NCI-H748 (cell line): ENCODE data around the gene GREB1.

Experiments
- DNase-seq: peaks from one replicate; lab custom pipeline; 2025; ENCODE audit not compliant: unreplicated experiment; lab: John Stamatoyannopoulos, UW

Gene GREB1

DNA sequence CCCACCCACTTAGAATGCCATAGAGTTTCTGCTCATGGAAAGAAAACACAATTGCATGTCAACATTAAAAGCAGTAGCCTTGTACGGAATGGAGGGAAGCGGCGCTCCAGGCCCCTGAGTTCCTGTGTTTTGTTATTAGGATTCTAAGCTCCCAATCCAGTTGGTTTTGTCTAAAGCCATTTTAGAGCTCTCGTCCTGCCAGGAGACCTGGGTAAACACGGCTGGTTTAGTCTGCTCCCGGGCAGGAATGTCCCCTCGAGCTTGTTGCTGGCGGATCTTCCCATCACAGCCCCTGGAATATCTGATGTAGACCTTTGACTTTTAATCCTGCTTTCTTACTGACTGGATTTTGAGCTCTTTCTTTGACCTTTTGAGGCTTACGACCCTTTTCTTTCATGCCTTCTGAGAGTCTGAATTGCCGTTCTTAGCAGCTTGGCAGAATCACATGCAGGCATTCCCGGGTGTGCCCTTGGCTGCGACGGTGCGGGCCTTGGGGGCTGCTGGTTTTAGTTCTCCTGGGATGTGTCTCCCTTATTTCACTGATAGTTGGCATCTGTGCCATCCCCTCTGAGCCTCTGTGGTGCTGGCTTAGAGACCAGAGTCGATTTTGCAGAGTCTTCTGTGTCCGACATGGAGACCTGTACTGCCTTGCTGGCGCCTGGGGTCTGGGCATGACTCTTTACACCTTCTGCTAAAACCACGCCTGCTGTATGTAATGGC, 25.4 kb downstream of the GREB1 start:
- no peak for DNase-seq

DNA sequence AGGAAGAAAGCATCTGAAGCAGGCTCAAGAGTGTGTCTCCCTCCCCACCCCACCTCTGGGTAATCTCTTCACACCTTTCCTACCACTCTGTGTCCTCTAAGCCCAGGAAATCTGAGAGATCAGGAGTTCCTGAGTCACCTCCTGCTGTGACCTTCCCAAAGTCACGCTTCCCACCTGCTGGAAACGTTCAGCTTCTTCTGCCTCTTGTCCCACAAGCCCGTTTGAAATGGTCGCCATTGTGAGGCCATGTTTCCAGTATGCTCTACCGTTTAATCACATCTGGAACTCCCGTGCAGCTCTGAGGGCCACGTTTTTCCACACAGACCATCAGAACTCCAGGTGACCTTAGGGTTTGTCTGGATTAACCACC, 25.9 kb downstream of the GREB1 start:
- no peak for DNase-seq

DNA sequence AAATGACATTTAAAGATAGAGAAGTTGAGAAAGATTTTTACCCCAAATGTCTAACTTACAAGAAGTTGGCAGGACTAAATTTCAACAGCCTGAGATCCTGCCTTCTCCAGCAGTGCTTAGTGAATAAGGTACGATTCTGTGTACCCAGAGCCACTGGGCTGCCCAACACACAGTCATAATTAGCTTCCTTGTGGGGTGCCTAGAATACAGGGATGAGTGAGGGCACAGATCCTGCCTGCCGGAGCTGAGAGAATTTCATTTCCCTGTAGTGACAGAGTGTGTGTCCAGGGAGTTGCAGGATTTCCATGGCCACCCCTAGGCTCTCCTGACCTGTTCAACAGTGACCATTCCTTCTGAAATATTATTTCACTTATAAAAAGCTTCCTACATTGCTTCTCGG, 27.0 kb downstream of the GREB1 start:
- DNase-seq, result no peak

DNA sequence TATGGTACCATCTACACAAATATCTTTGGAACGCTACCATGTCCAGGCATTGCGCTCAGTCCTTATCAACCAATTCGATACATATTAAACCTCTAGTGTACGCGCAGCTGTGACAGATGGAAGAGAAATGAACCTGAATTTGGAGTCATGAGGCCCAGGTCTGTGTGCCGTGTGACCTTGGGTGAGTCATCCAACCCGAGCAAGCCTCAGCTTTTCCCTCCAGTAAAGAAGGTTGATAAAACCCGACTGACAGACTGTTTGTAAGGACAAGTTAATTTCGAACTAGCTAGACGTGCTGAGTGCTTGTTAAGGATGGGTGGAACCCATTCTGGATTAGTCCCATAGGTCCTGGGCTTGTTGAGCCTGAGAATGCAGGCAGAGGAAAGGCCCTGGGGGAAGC, 28.2 kb downstream of the GREB1 start:
- DNase-seq, result no peak

DNA sequence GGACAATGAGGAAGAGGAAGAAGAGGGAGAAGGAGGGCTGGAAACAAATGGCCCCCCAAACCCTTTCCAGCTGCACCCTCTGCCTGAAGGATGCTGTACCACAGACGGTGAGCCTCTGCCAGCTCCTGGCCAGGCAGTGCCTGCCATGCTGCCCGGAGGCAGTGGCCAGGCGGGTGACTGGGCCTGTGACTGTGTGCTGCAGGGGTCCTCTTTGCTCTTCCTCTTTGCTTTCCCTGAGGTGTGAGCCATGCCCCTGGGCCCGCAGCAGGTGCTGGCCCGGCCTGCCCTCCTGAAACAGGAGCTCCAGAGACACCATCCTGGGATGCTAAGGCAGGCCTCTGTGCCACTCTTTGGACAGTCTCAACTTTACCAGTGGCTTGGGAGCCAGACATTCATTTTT, 28.6 kb downstream of the GREB1 start:
- no peak for DNase-seq

DNA sequence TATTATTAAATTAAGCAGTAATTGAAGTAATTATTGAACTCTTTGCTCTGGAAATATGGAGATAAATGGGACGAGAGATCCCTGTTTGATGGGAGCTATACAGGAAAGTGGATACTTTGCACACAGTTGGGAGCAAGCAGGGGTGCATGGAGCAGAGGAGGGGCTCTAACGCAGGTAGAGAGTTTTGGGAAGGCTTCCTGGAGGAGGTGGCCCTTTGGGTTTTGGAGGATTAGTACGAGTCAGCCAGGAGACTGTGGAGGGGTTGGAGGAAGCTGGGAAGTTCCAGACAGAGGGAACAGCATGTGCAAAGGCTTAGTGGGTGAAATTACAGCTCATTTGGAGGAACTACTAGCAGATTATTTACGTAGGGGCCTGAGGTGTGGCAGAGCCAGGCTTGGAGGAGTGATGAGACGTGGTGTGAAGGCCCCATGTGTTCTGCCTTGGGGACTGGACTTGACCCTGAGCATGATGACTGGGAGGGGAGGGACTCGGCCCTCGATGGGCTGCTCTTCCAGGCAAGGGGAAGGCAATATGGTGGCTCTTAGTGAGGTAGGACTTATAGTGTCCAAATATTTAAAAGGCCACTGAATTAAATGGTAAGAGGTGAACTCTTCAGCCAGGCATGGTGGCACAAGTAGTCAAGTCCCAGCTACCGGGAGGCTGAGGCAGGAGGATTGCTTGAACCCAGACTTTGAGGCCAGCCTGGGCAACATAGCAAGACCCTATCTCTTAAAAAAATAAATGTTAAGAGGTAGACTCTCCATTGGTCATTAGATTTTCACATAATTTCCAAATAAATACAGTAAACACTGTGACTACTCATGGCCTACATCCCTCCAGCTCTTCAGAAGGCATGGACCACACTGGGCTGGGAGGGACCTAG, 30.2 kb downstream of the GREB1 start:
- no peak for DNase-seq

DNA sequence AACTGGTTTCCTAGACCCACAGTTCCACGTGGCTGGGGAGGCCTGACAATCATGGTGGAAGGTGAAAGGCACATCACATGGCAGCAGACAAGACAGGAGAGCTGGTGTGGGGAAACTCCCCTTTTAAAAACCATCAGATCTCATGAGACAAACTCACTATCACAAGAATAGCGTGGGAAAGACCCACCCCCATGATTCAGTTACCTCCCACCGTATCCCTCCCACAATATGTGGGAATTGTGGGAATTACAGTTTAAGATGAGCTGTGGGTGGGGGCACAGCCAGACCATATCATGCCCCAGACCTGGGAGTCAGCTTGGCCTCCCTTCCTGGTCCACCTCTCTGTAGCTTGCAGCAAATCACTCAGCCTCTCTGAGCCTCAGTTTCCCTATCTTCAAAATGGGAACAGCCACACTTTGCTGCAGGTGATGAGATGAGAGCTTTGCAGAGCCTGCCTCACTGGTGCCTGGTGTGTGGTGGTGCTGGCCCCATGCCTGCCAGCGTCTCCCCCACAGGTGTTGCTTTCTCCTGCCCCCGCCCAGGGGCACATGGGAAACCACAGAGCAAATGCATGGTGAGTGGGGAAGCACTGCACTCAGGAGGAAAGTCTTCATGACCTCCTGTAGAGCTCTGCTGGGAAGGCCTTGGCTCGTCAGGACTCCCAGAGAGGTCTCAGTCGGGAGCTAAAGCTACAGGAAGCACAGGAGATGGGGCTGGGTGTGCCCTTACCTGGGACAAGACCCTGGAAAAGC, 31.1 kb downstream of the GREB1 start:
- DNase-seq, result no peak

DNA sequence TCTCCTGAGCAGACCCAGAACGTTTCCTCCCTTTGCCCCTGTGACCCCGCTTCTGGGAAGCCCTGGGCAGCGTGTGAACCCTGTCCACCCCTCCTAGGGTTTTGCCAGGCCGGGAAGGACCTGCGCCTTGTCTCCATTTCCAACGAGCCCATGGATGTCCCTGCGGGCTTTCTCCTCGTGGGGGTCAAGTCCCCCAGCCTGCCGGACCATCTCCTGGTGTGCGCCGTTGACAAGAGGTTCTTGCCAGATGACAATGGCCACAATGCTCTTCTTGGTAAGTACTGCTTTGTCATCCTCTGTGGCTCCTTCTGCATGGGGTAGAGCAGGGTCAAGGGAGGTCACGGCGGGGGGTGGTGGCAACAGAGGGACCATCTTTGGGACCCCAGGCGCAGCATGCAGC, 32.5 kb downstream of the GREB1 start:
- no peak for DNase-seq

DNA sequence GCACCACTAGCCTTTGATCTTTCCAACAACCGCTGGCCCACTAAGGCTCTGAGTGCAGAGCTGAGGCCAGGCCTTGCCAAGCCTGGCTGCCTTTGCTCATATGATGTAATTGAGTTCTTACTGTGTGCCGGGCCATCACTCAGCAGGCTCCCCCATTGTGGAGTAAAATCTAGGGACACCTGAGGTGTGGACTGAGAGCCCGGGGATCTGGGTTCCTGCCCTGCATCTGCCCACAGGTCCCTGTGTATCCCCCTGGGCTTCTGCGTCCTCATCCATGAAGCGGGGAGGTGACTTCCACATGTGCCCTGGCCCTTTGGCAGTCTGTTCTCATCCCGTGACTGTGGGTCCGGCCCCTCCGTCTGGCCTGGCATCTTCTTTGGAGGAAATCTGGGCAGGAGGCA, 33.8 kb downstream of the GREB1 start:
- DNase-seq, result no peak

DNA sequence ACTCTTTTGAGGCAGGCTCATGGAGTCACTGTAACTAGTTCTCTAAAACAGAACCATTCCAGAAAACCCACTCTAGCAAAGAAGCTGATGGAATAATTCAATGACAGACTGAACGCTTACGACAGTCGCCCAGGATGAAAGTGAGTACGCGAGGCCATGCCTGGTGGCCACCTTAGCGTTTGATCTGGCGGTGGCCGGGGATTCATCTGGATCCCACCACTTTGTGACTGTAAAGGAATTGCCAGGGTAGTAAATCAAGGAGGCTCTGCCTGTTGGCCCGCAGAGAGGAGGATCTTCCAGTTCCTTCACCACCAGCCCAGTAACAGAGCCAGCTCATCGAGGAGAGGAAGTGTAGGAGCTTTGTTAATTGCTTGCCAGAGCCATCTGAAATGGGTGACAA, 34.6 kb downstream of the GREB1 start:
- DNase-seq, result no peak

DNA sequence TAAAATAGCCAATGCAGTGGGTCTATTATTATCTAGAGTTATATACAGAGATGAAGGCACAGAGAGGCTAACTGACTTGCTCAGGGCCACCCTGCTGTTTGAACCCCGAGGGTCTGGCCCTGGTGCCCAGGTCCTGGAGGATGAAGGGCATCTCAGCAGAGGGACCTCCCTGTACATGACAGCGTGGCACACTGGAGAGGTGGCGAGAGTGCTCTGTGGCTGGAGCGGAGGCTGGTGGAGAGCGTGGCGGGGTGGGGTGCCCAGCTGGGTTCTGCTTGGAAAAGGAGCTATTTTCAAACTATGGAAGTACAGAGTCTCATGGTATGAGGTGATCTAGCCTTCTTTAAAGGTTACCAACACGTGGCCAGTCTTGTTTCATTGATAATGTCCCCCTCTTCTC, 35.8 kb downstream of the GREB1 start:
- DNase-seq, result no peak

DNA sequence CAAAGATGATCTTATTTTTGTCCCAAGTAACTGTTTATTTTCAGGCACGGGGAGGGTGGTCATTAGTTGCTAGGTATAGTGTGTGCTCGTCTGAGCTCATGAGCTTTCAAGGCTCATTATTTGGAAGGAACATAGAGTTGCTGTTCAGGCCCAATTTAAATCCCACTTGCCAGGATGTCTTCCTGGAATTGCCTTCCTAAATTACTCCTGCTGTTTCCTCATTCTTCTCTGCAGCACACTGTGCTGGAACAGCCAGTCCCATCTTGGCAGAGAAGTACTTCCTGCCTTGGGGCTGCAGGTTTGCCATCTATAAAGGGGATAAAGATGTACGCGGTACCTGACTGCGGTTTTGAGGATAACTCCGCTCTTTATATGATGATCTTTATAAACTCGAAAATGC, 37.3 kb downstream of the GREB1 start:
- no peak for DNase-seq

DNA sequence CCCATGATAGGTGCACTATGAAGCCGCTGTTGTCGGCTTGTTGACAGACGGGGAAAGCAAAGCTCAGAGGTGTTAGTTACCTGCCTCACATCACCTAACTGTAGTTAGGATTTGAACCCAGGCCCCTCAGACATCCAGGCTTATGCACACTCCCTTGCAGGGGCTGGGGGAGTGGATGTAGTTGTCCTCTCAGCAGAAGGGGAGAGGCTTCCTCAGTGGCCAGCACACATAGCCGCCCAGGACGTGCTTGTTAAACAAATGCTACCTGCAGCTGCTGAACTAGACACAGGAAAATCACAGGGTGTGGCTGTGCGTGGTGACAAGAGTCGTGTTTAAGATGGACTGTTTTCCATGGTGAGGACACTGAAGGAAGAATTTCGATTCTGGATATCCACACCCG, 39.2 kb downstream of the GREB1 start:
- DNase-seq, result peak; percentile 68

DNA sequence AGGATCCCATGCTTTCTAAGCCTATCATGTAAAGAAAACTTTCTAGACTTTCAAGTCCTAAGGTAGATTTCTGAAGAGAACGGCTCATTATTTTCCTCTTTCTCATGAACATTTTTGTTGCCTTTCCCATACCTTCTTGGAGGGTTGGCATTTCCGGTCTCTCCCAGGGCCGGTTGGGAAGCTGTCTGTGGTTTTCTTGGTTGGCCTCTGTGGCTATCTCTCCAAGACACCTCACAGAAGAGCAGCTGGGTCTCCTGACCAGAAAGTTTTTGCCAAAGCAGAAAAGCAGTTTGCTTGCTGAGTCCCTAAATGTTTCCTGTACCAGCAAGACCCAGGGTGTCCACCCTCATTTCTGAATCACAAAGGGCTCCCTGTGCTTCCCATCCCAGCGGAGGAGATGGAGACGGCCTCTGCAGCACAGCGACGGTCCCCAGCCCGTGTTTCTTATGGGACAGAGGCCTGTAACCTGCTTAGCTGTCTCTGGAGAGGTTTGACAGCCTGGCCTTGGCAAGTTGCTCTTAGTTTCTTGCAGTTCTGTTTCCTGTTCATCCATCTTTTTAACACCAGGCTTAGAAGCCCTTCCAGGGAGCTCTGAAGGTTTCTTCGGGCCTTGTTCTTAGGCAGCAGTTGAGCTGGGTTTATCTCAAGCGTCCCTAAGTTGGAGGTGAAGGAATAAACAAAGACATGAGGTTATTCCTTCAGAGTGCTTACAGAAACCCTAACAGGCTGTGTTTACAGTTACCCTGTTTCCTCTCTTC, 39.8 kb downstream of the GREB1 start:
- no peak for DNase-seq

DNA sequence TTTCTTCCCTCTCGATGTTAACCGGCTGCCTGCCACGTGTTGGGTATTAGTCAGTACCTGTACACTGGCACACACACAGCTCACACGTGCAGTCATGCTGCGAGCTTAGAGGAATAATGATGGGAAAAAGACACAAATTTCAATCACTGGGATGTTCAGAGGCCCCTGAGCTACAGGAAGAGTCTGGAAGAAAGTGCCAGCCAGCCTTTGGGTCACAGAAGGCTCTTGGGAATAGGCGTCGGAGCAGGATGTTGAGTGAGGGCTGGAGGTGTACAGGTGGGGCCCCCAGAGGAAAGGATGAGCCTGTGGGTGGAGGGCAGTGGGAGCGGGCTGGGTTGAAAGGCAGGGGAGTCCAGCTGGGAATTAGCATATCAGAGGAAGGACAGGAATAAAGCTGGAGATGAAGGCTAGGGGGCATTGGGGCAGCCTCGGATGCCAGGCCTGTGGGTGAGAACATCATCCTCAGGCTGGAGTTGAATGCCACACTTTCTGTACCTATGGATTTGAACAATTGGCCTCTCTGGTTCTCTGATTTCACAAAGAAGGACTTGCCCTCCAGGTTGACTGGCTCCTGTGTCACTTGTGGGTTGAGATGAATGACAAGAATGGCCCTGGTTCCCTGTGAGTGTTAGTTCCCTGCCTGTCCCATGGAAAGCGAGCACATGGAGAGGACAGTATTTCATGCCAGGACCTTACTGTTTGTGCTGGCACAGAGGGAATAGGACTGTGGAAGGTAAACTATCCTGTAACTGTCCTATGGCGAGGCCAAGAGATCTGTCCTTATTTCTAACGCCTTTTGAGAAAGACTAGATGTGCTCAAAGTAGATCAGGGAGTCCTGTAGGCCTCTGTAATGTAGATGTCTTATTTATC, 40.6 kb downstream of the GREB1 start:
- DNase-seq, result no peak

DNA sequence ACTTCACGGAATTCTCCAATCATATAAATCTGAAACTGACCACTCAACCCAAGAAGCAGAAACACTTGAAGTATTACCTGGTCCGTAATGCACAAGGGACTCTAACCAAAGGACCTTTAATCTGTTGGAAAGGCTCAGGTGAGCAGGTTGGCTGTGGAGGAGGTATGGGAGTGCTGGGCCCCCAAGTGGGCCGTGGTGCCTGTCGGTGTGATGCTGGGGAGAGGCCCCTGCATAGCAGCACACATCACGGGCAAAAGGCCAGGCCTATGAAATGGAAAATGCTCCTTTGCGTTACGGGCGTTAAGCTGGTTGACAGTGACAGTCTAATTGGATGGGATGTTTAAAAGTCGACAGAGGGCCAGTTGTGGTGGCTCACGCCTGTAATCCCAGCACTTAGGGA, 42.6 kb downstream of the GREB1 start:
- DNase-seq, result no peak

DNA sequence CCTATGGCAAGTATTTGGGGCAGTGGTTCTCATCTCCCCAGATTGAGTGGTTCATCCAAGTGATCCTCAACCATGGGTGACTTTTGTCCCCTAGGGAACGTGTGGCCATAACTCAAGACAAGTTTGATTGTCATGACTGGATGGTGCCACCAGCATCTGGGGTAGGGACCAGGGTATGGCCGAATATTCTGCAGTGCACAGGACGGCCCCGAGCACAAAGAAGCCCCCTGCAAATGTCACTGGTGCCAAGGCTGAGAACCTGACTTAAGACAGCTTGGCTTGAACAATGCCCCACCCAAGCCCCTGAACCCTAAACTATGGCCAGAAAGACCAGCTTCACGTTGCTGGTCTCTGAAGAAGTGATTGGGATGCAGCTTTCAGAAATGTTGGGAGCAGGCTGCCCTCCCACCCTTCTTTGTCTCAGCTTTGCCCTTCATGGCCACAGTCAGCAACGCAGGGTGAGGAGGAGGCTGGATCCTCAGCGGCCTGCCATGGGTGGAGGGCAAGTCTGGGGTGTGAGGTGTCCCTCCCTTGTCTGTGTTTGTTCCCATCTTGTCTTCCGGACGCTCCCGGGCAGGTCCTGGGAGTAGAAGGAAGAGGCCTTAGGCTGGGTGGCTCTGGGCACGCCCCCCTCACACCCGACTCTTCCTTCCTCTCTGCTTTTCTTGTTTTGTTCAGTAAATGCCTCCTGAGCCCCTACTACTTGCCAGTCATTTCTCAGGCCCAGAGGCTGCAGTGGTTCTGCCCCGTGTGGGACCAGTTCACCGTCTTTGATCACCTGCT, 43.4 kb downstream of the GREB1 start:
- no peak for DNase-seq

DNA sequence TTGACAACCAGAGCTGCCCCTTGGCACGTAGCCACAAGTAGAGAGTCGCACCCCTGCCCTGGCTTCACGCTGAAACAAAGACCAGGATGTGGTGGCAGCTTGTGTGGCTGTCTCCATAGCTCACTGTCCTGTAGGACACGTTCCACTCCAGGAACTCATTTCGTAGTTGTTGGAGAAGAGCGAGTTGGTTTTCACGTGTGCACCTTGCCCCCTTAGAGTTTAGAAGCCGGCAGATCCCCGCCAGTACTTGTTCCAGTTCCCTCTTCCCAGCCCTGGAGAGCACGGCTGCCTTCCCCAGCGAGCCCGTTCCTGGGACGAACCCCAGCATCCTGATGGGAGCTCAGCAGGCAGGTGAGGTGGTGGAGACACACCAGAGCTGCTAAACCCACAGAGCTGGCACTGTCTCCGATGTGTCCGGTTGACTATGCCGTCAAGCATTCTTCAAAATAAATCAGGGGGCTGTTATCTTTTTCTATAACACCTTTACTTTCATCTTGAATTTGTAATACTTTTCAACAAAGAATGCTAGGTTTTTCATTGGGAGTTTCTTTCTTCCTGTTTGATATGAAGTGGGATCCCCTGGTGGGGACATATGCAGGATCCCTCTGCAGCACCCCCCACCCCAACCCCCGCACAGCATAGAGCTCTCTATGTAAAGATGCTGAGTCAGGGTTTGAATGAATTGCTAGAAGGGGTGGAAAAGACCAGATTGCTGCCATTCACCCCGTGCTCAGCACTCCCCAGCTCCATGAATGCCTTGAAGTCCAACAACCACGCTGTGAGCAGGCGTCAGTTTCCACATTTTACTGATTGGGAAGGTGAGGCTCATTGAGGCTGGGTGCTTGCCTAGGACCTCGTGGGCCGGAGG, 44.5 kb downstream of the GREB1 start:
- DNase-seq, result no peak
